ENCODE results near the gene DUXB. TPM values are rescaled to one million over a fixed set of nuclear protein-coding genes. Genes with fewer than 3 reads are reported as not detected.

Gene DUXB
- total and polyA plus RNA-seq, 2 experiments from 2014 or later: not detected

DNA sequence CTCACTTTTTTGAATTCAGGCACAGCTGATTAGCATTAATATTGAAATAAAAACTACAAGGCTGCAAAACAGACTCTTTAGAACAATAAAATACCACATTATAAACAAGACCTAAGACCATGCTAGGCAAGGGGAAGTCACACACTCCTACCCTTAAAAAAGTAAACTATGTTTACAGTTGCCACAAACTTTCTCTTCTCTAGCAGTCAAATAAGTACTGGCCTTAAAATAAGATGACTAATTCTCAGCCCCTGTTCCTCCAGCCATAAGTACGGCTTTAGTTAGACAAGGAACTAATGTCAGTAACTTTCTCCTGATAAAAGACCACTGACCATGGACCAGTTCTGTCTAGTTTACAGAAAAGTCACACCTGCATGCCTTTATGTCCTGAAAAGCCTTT is 44.6 kb upstream of the DUXB start:
- Mint-ChIP-seq H3K27me3 (ENCODE audit: insufficient read depth, low read depth, poor library complexity) (no peaks in the 10 kb centered on the region), H3K36me3 (ENCODE audit: low read depth) (peaks cover 23% of the 10 kb centered on the region; the same call in 2 of the 3 replicates), H3K4me1 (no peaks in the 10 kb centered on the region), H3K27ac (no peak overlapping the region), H3K4me3 (no peak overlapping the region), H3K9me3 (peaks cover 96% of the 10 kb centered on the region)
- DNase-seq (ENCODE audit: low spot score): no peak
- no peaks in the 10 kb centered on the region for H3F3A ChIP-seq (replicated peaks; ENCODE audit: low read depth)
- no peaks in the 10 kb centered on the region for H3K9me2 ChIP-seq (ENCODE audit: insufficient read depth)
- ATAC-seq: no peak
- no peaks in the 10 kb centered on the region for H3K27me3 ChIP-seq (ENCODE audit: insufficient read depth)
- no peak overlapping the region for H2AFZ ChIP-seq
- no peak overlapping the region for H3K4me2 ChIP-seq
- H3K36me3 ChIP-seq (ENCODE audit: insufficient read depth): no peaks in the 10 kb centered on the region
- H3K79me2 ChIP-seq (replicated peaks; ENCODE audit: insufficient read depth): no peaks in the 10 kb centered on the region
- H3K4me1 ChIP-seq (ENCODE audit: insufficient read depth): no peaks in the 10 kb centered on the region
- TF ChIP-seq EZH2phosphoT487 (IDR thresholded peaks at IDR 0.05; ENCODE audit: unreplicated experiment) (no peak), NANOG (IDR thresholded peaks at IDR 0.05; ENCODE audit: borderline replicate concordance) (no peak), ETS1 (IDR thresholded peaks at IDR 0.05) (no peak), STAT1 (IDR thresholded peaks at IDR 0.05; ENCODE audit: unreplicated experiment) (no peak), CREB1 (CRISPR knock-in tag; IDR thresholded peaks at IDR 0.05; ENCODE audit: low read depth) (no peak), JUNB (IDR thresholded peaks at IDR 0.05; ENCODE audit: unreplicated experiment) (no peak), REST (IDR thresholded peaks at IDR 0.05; ENCODE audit: unreplicated experiment) (no peak), EZH2 (IDR thresholded peaks at IDR 0.05; ENCODE audit: low read depth, unreplicated experiment) (no peak), ZNF114 (CRISPR knock-in tag; IDR thresholded peaks at IDR 0.05) (no peak), POLR2AphosphoS5 (IDR thresholded peaks at IDR 0.05; ENCODE audit: low read depth) (no peak), ZNF331 (CRISPR knock-in tag; IDR thresholded peaks at IDR 0.05; ENCODE audit: low read depth) (no peak)
- TF ChIP-seq, protein P1, sequence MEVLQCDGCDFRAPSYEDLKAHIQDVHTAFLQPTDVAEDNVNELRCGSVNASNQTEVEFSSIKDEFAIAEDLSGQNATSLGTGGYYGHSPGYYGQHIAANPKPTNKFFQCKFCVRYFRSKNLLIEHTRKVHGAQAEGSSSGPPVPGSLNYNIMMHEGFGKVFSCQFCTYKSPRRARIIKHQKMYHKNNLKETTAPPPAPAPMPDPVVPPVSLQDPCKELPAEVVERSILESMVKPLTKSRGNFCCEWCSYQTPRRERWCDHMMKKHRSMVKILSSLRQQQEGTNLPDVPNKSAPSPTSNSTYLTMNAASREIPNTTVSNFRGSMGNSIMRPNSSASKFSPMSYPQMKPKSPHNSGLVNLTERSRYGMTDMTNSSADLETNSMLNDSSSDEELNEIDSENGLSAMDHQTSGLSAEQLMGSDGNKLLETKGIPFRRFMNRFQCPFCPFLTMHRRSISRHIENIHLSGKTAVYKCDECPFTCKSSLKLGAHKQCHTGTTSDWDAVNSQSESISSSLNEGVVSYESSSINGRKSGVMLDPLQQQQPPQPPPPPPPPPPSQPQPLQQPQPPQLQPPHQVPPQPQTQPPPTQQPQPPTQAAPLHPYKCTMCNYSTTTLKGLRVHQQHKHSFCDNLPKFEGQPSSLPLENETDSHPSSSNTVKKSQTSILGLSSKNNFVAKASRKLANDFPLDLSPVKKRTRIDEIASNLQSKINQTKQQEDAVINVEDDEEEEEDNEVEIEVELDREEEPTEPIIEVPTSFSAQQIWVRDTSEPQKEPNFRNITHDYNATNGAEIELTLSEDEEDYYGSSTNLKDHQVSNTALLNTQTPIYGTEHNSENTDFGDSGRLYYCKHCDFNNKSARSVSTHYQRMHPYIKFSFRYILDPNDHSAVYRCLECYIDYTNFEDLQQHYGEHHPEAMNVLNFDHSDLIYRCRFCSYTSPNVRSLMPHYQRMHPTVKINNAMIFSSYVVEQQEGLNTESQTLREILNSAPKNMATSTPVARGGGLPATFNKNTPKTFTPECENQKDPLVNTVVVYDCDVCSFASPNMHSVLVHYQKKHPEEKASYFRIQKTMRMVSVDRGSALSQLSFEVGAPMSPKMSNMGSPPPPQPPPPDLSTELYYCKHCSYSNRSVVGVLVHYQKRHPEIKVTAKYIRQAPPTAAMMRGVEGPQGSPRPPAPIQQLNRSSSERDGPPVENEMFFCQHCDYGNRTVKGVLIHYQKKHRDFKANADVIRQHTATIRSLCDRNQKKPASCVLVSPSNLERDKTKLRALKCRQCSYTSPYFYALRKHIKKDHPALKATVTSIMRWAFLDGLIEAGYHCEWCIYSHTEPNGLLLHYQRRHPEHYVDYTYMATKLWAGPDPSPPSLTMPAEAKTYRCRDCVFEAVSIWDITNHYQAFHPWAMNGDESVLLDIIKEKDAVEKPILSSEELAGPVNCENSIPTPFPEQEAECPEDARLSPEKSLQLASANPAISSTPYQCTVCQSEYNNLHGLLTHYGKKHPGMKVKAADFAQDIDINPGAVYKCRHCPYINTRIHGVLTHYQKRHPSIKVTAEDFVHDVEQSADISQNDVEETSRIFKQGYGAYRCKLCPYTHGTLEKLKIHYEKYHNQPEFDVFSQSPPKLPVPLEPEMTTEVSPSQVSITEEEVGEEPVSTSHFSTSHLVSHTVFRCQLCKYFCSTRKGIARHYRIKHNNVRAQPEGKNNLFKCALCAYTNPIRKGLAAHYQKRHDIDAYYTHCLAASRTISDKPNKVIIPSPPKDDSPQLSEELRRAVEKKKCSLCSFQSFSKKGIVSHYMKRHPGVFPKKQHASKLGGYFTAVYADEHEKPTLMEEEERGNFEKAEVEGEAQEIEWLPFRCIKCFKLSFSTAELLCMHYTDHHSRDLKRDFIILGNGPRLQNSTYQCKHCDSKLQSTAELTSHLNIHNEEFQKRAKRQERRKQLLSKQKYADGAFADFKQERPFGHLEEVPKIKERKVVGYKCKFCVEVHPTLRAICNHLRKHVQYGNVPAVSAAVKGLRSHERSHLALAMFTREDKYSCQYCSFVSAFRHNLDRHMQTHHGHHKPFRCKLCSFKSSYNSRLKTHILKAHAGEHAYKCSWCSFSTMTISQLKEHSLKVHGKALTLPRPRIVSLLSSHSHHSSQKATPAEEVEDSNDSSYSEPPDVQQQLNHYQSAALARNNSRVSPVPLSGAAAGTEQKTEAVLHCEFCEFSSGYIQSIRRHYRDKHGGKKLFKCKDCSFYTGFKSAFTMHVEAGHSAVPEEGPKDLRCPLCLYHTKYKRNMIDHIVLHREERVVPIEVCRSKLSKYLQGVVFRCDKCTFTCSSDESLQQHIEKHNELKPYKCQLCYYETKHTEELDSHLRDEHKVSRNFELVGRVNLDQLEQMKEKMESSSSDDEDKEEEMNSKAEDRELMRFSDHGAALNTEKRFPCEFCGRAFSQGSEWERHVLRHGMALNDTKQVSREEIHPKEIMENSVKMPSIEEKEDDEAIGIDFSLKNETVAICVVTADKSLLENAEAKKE (CRISPR knock-in tag; IDR thresholded peaks at IDR 0.05): no peak
- TF ChIP-seq, protein P2, sequence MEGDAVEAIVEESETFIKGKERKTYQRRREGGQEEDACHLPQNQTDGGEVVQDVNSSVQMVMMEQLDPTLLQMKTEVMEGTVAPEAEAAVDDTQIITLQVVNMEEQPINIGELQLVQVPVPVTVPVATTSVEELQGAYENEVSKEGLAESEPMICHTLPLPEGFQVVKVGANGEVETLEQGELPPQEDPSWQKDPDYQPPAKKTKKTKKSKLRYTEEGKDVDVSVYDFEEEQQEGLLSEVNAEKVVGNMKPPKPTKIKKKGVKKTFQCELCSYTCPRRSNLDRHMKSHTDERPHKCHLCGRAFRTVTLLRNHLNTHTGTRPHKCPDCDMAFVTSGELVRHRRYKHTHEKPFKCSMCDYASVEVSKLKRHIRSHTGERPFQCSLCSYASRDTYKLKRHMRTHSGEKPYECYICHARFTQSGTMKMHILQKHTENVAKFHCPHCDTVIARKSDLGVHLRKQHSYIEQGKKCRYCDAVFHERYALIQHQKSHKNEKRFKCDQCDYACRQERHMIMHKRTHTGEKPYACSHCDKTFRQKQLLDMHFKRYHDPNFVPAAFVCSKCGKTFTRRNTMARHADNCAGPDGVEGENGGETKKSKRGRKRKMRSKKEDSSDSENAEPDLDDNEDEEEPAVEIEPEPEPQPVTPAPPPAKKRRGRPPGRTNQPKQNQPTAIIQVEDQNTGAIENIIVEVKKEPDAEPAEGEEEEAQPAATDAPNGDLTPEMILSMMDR (conservative IDR thresholded peaks at IDR 0.05; ENCODE audit: low read depth in 2 of 2): no peak
- no peaks in the 10 kb centered on the region for H4K20me1 ChIP-seq (replicated peaks; ENCODE audit: insufficient read depth)
- H3K4me3 ChIP-seq: no peak overlapping the region
- no peak overlapping the region for H3K27ac ChIP-seq (ENCODE audit: low read depth)

All from GM23338 (cell line).